Lower lobe of right lung (tissue), 1 donor: ENCODE measurements around the gene IL6ST. TPM values are rescaled to one million over a fixed set of nuclear protein-coding genes. Genes with fewer than 3 reads are reported as not detected.

Experiments
- total RNA-seq: library from RNA; stranded (reverse); fragmentation: NEBNext Ultra II Directional; extraction: Animal tissue kit (Norgen Biotek cat#: 25700); gene quantifications from one replicate; pipeline ENCODE4 v1.2.1, GENCODE V29; 2021
- donor health status: DM: no; HTN: yes; CAD: no; lungs with severe emphysema.

IL6ST gene
- total RNA-seq, 1 donor from 2014 or later = 353 TPM

Other genes starting within 250 kb of the IL6ST start
- gene IL31RA, start 143.6 kb downstream of the IL6ST start, total RNA-seq = not detected
- 0.41 TPM for gene ANKRD55, start 238.4 kb upstream of the IL6ST start, total RNA-seq